ENCODE results near the gene CTSD.

Gene CTSD

GRCh38 chr11:1743585-1744136 lies 20.1 kb downstream of the CTSD start:
- no peak for FAIRE-seq

GRCh38 chr11:1742869-1743584 lies 20.7 kb downstream of the CTSD start:
- FAIRE-seq: no peak

- no peak for FAIRE-seq
Measured at GRCh38 chr11:1742371-1742770, 21.4 kb downstream of the CTSD start.

GRCh38 chr11:1741741-1742140 lies 22.0 kb downstream of the CTSD start:
- no peak for FAIRE-seq

- no peak for FAIRE-seq
Measured at GRCh38 chr11:1740786-1741530, 22.8 kb downstream of the CTSD start.

GRCh38 chr11:1739576-1739975 lies 24.2 kb downstream of the CTSD start:
- no peak for FAIRE-seq

- no peak for FAIRE-seq
Measured at GRCh38 chr11:1738380-1738779, 25.3 kb downstream of the CTSD start.

GRCh38 chr11:1737080-1737757 lies 26.5 kb downstream of the CTSD start:
- FAIRE-seq: no peak

- FAIRE-seq: no peak
Measured at GRCh38 chr11:1736447-1736992, 27.2 kb downstream of the CTSD start.

GRCh38 chr11:1735271-1735670 lies 28.5 kb downstream of the CTSD start:
- no peak for FAIRE-seq

- FAIRE-seq: no peak
Measured at GRCh38 chr11:1734641-1735081, 29.1 kb downstream of the CTSD start.

- FAIRE-seq: no peak
Measured at GRCh38 chr11:1733716-1734640, 29.7 kb downstream of the CTSD start.

GRCh38 chr11:1733009-1733715 lies 30.6 kb downstream of the CTSD start:
- no peak for FAIRE-seq

- FAIRE-seq: no peak
Measured at GRCh38 chr11:1732418-1733008, 31.2 kb downstream of the CTSD start.

- FAIRE-seq: no peak
Measured at GRCh38 chr11:1731451-1732059, 32.2 kb downstream of the CTSD start.

- no peak for FAIRE-seq
Measured at GRCh38 chr11:1730059-1730629, 33.6 kb downstream of the CTSD start.

GRCh38 chr11:1729692-1730011 lies 34.1 kb downstream of the CTSD start:
- FAIRE-seq: no peak

- FAIRE-seq: no peak
Measured at GRCh38 chr11:1728931-1729691, 34.6 kb downstream of the CTSD start.

GRCh38 chr11:1728301-1728700 lies 35.4 kb downstream of the CTSD start:
- no peak for FAIRE-seq
